ENCODE data around the gene TES.
"Not testable (repeated sequence)": the region's sequence is repeated elsewhere in the genome, so short reads cannot be mapped to it uniquely, and the experiment has no call there.

TES gene

GRCh38 chr7:116173051-116174028 lies 37.0 kb upstream of the TES start:
- no peak overlapping the region for H3K27ac Mint-ChIP-seq
- peaks cover 21% of the 10 kb centered on the region for H3K27me3 Mint-ChIP-seq
- CTCF ChIA-PET, result interaction anchor here (0.6 to 4.4 kb wide), 15 partner anchors 10 to 500 kb away, joined by 3 to 27 read pairs (median 5); no protein-coding TSS in a partner anchor
- H3K36me3 Mint-ChIP-seq, result no peaks in the 10 kb centered on the region
- DNase-seq, result peak; percentile 30
- H3K9me3 Mint-ChIP-seq, result no peaks in the 10 kb centered on the region
- no peak overlapping the region for H3K4me3 Mint-ChIP-seq
- peaks cover 9% of the 10 kb centered on the region for H3K4me1 Mint-ChIP-seq

- not testable (repeated sequence) for DNase-seq
- CTCF ChIA-PET, result interaction anchor here (1.4 to 4.4 kb wide), 5 partner anchors 19 to 416 kb away, joined by 4 to 26 read pairs (median 6); no protein-coding TSS in a partner anchor
These were observed 35.2 kb upstream of the TES start for GRCh38 chr7:116175095-116175494.

GRCh38 chr7:116176226-116176625 lies 34.1 kb upstream of the TES start:
- no peak overlapping the region for H3K27ac Mint-ChIP-seq
- peaks cover 12% of the 10 kb centered on the region for H3K27me3 Mint-ChIP-seq
- H3K4me3 Mint-ChIP-seq, result no peak overlapping the region
- no peaks in the 10 kb centered on the region for H3K36me3 Mint-ChIP-seq
- peaks cover 8% of the 10 kb centered on the region for H3K4me1 Mint-ChIP-seq
- CTCF ChIA-PET, result interaction anchor here (0.9 to 7.1 kb wide), 10 partner anchors 10 to 415 kb away, joined by 3 to 199 read pairs (median 4); no protein-coding TSS in a partner anchor
- no peaks in the 10 kb centered on the region for H3K9me3 Mint-ChIP-seq
- DNase-seq, result no peak

More at GRCh38 chr7:116175095-116175494, 35.2 kb upstream of the TES start:
- H3K4me3 Mint-ChIP-seq, H3K27ac Mint-ChIP-seq, H3K36me3 Mint-ChIP-seq, H3K9me3 Mint-ChIP-seq, H3K4me1 Mint-ChIP-seq: not testable (repeated sequence)
- peaks cover 21% of the 10 kb centered on the region for H3K27me3 Mint-ChIP-seq

GRCh38 chr7:116177009-116177408 lies 33.3 kb upstream of the TES start:
- Mint-ChIP-seq H3K4me1 (peaks cover 10% of the 10 kb centered on the region), H3K4me3 (no peak overlapping the region)
- DNase-seq, result no peak

GRCh38 chr7:116180302-116180701 lies 30.0 kb upstream of the TES start:
- Mint-ChIP-seq H3K27me3 (peaks cover 2% of the 10 kb centered on the region), H3K9me3 (peaks cover 2% of the 10 kb centered on the region), H3K4me3 (no peak overlapping the region), H3K4me1 (peaks cover 10% of the 10 kb centered on the region), H3K27ac (no peak overlapping the region), H3K36me3 (no peaks in the 10 kb centered on the region)
- peak; percentile 29 for DNase-seq
- CTCF ChIA-PET, result interaction anchor here (0.6 to 7.1 kb wide), 26 partner anchors 9 to 760 kb away, joined by 3 to 199 read pairs (median 4); partner anchors contain the start of gene CAV1

More at GRCh38 chr7:116177009-116177408, 33.3 kb upstream of the TES start:
- CTCF ChIA-PET, result interaction anchor here (0.9 to 7.1 kb wide), 10 partner anchors 10 to 414 kb away, joined by 3 to 199 read pairs (median 4); no protein-coding TSS in a partner anchor
- peaks cover 7% of the 10 kb centered on the region for H3K27me3 Mint-ChIP-seq
- no peak overlapping the region for H3K27ac Mint-ChIP-seq
- peaks cover 2% of the 10 kb centered on the region for H3K9me3 Mint-ChIP-seq
- no peaks in the 10 kb centered on the region for H3K36me3 Mint-ChIP-seq

GRCh38 chr7:116182023-116182422 lies 28.3 kb upstream of the TES start:
- Mint-ChIP-seq H3K9me3 (peaks cover 2% of the 10 kb centered on the region), H3K4me3 (no peak overlapping the region), H3K36me3 (no peaks in the 10 kb centered on the region), H3K27ac (no peak overlapping the region), H3K4me1 (peaks cover 10% of the 10 kb centered on the region), H3K27me3 (peaks cover 11% of the 10 kb centered on the region)
- DNase-seq, result no peak
- CTCF ChIA-PET, result interaction anchor here (0.7 to 7.1 kb wide), 6 partner anchors 19 to 409 kb away, joined by 3 to 199 read pairs (median 4); no protein-coding TSS in a partner anchor

- Mint-ChIP-seq H3K27ac (no peak overlapping the region), H3K36me3 (no peaks in the 10 kb centered on the region), H3K27me3 (peaks cover 18% of the 10 kb centered on the region), H3K4me1 (peaks cover 7% of the 10 kb centered on the region), H3K9me3 (peaks cover 11% of the 10 kb centered on the region), H3K4me3 (no peak overlapping the region)
- CTCF ChIA-PET, result interaction anchor here (1.3 to 1.7 kb wide), 2 partner anchors 51 to 404 kb away, joined by 3 to 7 read pairs; no protein-coding TSS in a partner anchor
- DNase-seq, result no peak
These were observed 24.9 kb upstream of the TES start for GRCh38 chr7:116185450-116185849.

GRCh38 chr7:116185956-116186355 lies 24.4 kb upstream of the TES start:
- Mint-ChIP-seq H3K27me3 (peaks cover 18% of the 10 kb centered on the region), H3K4me3 (no peak overlapping the region), H3K36me3 (no peaks in the 10 kb centered on the region), H3K27ac (no peak overlapping the region), H3K4me1 (peaks cover 5% of the 10 kb centered on the region), H3K9me3 (peaks cover 11% of the 10 kb centered on the region)
- CTCF ChIA-PET, result interaction anchor here (1.3 to 1.7 kb wide), 2 partner anchors 50 to 403 kb away, joined by 3 to 7 read pairs; no protein-coding TSS in a partner anchor
- no peak for DNase-seq

- CTCF ChIA-PET, result interaction anchor here (1.5 kb wide), 1 partner anchor 402 kb away, joined by 3 read pairs; no protein-coding TSS in a partner anchor
- H3K27me3 Mint-ChIP-seq, result peaks cover 18% of the 10 kb centered on the region
These were observed 22.9 kb upstream of the TES start for GRCh38 chr7:116187400-116187799.

GRCh38 chr7:116193329-116194087 lies 16.8 kb upstream of the TES start:
- no peak for DNase-seq
- H3K27me3 Mint-ChIP-seq, result peaks cover 4% of the 10 kb centered on the region
- H3K27ac Mint-ChIP-seq, result no peak overlapping the region
- no peak overlapping the region for H3K4me3 Mint-ChIP-seq
- CTCF ChIA-PET, result interaction anchor here (1.0 kb wide), 1 partner anchor 19 kb away, joined by 4 read pairs; no protein-coding TSS in a partner anchor
- no peaks in the 10 kb centered on the region for H3K9me3 Mint-ChIP-seq
- H3K4me1 Mint-ChIP-seq, result no peaks in the 10 kb centered on the region
- H3K36me3 Mint-ChIP-seq, result no peaks in the 10 kb centered on the region

More at GRCh38 chr7:116187400-116187799, 22.9 kb upstream of the TES start:
- Mint-ChIP-seq H3K27ac (no peak overlapping the region), H3K4me1 (no peaks in the 10 kb centered on the region), H3K4me3 (no peak overlapping the region), H3K36me3 (no peaks in the 10 kb centered on the region), H3K9me3 (peaks cover 9% of the 10 kb centered on the region)
- DNase-seq, result no peak

- Mint-ChIP-seq H3K4me3 (no peak overlapping the region), H3K27me3 (peaks cover 4% of the 10 kb centered on the region), H3K36me3 (no peaks in the 10 kb centered on the region), H3K9me3 (no peaks in the 10 kb centered on the region), H3K27ac (no peak overlapping the region), H3K4me1 (no peaks in the 10 kb centered on the region)
- CTCF ChIA-PET, result interaction anchor here (1.0 kb wide), 1 partner anchor 20 kb away, joined by 4 read pairs; no protein-coding TSS in a partner anchor
- no peak for DNase-seq
These were observed 16.2 kb upstream of the TES start for GRCh38 chr7:116194115-116194514.

- H3K4me3 Mint-ChIP-seq, result no peak overlapping the region
- DNase-seq, result no peak
These were observed 14.9 kb upstream of the TES start for GRCh38 chr7:116195451-116195850.

GRCh38 chr7:116196947-116197346 lies 13.4 kb upstream of the TES start:
- Mint-ChIP-seq H3K27me3 (peaks cover 12% of the 10 kb centered on the region), H3K27ac (no peak overlapping the region), H3K9me3 (no peaks in the 10 kb centered on the region), H3K4me1 (no peaks in the 10 kb centered on the region), H3K4me3 (no peak overlapping the region), H3K36me3 (no peaks in the 10 kb centered on the region)
- DNase-seq, result no peak
- CTCF ChIA-PET, result interaction anchor here (0.7 kb wide), 1 partner anchor 55 kb away, joined by 3 read pairs; no protein-coding TSS in a partner anchor

More at GRCh38 chr7:116195451-116195850, 14.9 kb upstream of the TES start:
- Mint-ChIP-seq H3K27me3 (peaks cover 4% of the 10 kb centered on the region), H3K27ac (no peak overlapping the region), H3K9me3 (no peaks in the 10 kb centered on the region), H3K36me3 (no peaks in the 10 kb centered on the region), H3K4me1 (no peaks in the 10 kb centered on the region)
- CTCF ChIA-PET, result interaction anchor here (0.6 to 0.9 kb wide), 4 partner anchors 15 to 393 kb away, joined by 3 read pairs; no protein-coding TSS in a partner anchor
